Tibial nerve (tissue), 4 donors: ENCODE measurements around the gene PCID2. TPM values are rescaled to one million over a fixed set of nuclear protein-coding genes. Genes with fewer than 3 reads are reported as not detected.

ENCODE experiments used
- DNase-seq, 2 donors: peaks; one replicate each; pipeline ENCODE4 v3.0.0-alpha.2; 2019; ENCODE audit warnings: low spot score in 2 of 2
- H3K27ac ChIP-seq, 4 donors: fragments of 200-600 bp; sonication (generic) in 3 of 4; one replicate each; pipeline ENCODE4 v1.5.1; 2017 to 2019; ENCODE audit warnings: mild to moderate bottlenecking in 1 of 4
- H3K27me3 ChIP-seq, 2 donors: fragments of 200-600 bp; sonication (generic) in 1 of 2; one replicate each; pipeline versions ENCODE4 v1.5.1 to v1.6.0; 2017 to 2019
- H3K36me3 ChIP-seq, 3 donors: fragments of 200-600 bp; sonication (generic); one replicate each; pipeline ENCODE4 v1.5.1; 2018 to 2019
- H3K4me1 ChIP-seq, 4 donors: fragments of 200-600 bp; sonication (generic) in 3 of 4; one replicate each; pipeline ENCODE4 v1.5.1; 2017 to 2019
- H3K4me3 ChIP-seq, 4 donors: fragments of 200-600 bp; sonication (generic) in 3 of 4; one replicate each; pipeline ENCODE4 v1.5.1; 2017 to 2019; ENCODE audit warnings: mild to moderate bottlenecking in 1 of 4, moderate library complexity in 1 of 4
- H3K9me3 ChIP-seq, 4 donors: fragments of 200-600 bp; sonication (generic) in 3 of 4; one replicate each; pipeline ENCODE4 v1.5.1; 2017 to 2019
- EP300 ChIP-seq, 2 donors: sonication (generic); formaldehyde crosslinking; IDR thresholded peaks; one replicate each; pipeline ENCODE4 v1.6.1; 2017; ENCODE audit warnings: antibody characterized with exemption in 2 of 2, mild to moderate bottlenecking in 1 of 2
- POLR2A ChIP-seq, 2 donors: fragments of 450-650 bp; IDR thresholded peaks; one replicate each; pipeline ENCODE4 v1.6.1; 2017; ENCODE audit warnings: antibody characterized with exemption in 2 of 2, mild to moderate bottlenecking in 2 of 2, moderate library complexity in 2 of 2
- WGBS, 2 donors: methylation state at CpG; one replicate each; pipeline ENCODE4 v1.1.5; 2018; 5-methylcytosine and 5-hydroxymethylcytosine counted together
- total RNA-seq, 4 donors: library from RNA; depleted of rRNA; stranded (reverse); fragments of >200 nt; gene quantifications; one replicate each; pipeline ENCODE4 v1.1.0, GENCODE V29; 2016
- TF ChIP-seq, protein P1 (sequence below), 5 experiments: fragments of 200-600 bp in 3 of 5; fragments of 450-650 bp in 2 of 5; sonication (generic) in 3 of 5; IDR thresholded peaks; one replicate each; pipeline ENCODE4 v1.5.1; 2016 to 2019; ENCODE audit warnings: antibody characterized with exemption in 5 of 5, mild to moderate bottlenecking in 3 of 5, moderate library complexity in 2 of 5

Gene PCID2
- total RNA-seq, 4 donors from 2014 or later: 38.6 to 61.5 (median 49.5) TPM

DNA sequence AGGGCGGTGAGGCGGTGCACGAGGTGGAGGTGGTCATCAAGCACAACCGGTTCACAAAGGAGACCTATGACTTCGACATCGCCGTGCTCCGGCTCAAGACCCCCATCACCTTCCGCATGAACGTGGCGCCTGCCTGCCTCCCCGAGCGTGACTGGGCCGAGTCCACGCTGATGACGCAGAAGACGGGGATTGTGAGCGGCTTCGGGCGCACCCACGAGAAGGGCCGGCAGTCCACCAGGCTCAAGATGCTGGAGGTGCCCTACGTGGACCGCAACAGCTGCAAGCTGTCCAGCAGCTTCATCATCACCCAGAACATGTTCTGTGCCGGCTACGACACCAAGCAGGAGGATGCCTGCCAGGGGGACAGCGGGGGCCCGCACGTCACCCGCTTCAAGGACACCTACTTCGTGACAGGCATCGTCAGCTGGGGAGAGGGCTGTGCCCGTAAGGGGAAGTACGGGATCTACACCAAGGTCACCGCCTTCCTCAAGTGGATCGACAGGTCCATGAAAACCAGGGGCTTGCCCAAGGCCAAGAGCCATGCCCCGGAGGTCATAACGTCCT, 59.4 kb downstream of the PCID2 start:
- no peak overlapping the region for H3K4me3 ChIP-seq
- H3K27ac ChIP-seq: no peak overlapping the region
- TF ChIP-seq, protein P1, sequence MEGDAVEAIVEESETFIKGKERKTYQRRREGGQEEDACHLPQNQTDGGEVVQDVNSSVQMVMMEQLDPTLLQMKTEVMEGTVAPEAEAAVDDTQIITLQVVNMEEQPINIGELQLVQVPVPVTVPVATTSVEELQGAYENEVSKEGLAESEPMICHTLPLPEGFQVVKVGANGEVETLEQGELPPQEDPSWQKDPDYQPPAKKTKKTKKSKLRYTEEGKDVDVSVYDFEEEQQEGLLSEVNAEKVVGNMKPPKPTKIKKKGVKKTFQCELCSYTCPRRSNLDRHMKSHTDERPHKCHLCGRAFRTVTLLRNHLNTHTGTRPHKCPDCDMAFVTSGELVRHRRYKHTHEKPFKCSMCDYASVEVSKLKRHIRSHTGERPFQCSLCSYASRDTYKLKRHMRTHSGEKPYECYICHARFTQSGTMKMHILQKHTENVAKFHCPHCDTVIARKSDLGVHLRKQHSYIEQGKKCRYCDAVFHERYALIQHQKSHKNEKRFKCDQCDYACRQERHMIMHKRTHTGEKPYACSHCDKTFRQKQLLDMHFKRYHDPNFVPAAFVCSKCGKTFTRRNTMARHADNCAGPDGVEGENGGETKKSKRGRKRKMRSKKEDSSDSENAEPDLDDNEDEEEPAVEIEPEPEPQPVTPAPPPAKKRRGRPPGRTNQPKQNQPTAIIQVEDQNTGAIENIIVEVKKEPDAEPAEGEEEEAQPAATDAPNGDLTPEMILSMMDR (IDR thresholded peaks at IDR 0.05): no peak
- TF ChIP-seq EP300 (IDR thresholded peaks at IDR 0.05) (no peak), POLR2A (IDR thresholded peaks at IDR 0.05) (no peak)
- peaks cover 0 to 19% (median 7%) of the 10 kb centered on the region in 4 donors for H3K4me1 ChIP-seq
- no peaks in the 10 kb centered on the region for H3K9me3 ChIP-seq
- H3K27me3 ChIP-seq: peaks cover 0 to 8% of the 10 kb centered on the region in 2 donors
- 91 to 93% methylated on average over 35 to 38 of the region's 38 CpGs for WGBS, 2 donors
- peaks cover 0 to 4% (median 0%) of the 10 kb centered on the region in 3 donors for H3K36me3 ChIP-seq
- no peak for DNase-seq

- no peak for DNase-seq
- Histone ChIP-seq H3K4me3 (no peak overlapping the region), H3K27me3 (peaks cover 0 to 10% of the 10 kb centered on the region in 2 donors), H3K4me1 (peaks cover 0 to 16% (median 6%) of the 10 kb centered on the region in 4 donors), H3K9me3 (no peaks in the 10 kb centered on the region), H3K36me3 (peaks cover 0 to 10% (median 0%) of the 10 kb centered on the region in 3 donors), H3K27ac (no peak overlapping the region)
- TF ChIP-seq, protein P1 (IDR thresholded peaks at IDR 0.05): no peak
- TF ChIP-seq POLR2A (IDR thresholded peaks at IDR 0.05): no peak
- no peak for TF ChIP-seq EP300 (IDR thresholded peaks at IDR 0.05)
- WGBS, 2 donors: 91 to 93% methylated on average over 13 of the region's 13 CpGs
Measured at GRCh38 chr13:113148407-113148806, 60.1 kb downstream of the PCID2 start.

DNA sequence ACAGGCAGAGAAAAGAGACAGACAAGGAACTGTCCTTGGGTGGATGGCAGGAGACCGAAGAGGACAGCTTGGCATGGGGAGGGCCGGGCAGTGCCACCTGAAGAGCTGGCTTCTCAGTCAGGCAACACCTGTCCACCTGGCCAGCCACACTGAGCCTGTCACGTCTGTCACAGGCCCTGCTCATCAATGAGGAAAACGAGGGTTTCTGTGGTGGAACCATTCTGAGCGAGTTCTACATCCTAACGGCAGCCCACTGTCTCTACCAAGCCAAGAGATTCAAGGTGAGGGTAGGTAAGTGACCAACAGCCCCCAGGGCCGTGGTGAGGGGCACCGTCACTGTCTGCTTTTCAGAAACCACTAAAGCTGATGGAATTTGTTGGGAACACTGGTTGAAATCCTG, 61.3 kb downstream of the PCID2 start:
- WGBS, 2 donors: 84 to 87% methylated on average over 8 of the region's 8 CpGs
- TF ChIP-seq POLR2A (IDR thresholded peaks at IDR 0.05): no peak
- no peak for TF ChIP-seq EP300 (IDR thresholded peaks at IDR 0.05)
- TF ChIP-seq, protein P1 (IDR thresholded peaks at IDR 0.05): no peak
- H3K4me3 ChIP-seq: no peak overlapping the region
- H3K36me3 ChIP-seq: peaks cover 0 to 12% (median 0%) of the 10 kb centered on the region in 3 donors
- H3K27me3 ChIP-seq: peaks cover 0 to 10% of the 10 kb centered on the region in 2 donors
- no peak for DNase-seq
- H3K4me1 ChIP-seq: peaks cover 0 to 4% (median 0%) of the 10 kb centered on the region in 4 donors
- H3K9me3 ChIP-seq: no peaks in the 10 kb centered on the region
- no peak overlapping the region for H3K27ac ChIP-seq

- WGBS, 2 donors: 79 to 81% methylated on average over 8 to 9 of the region's 9 CpGs
- no peaks in the 10 kb centered on the region for H3K9me3 ChIP-seq
- peaks cover 0 to 10% of the 10 kb centered on the region in 2 donors for H3K27me3 ChIP-seq
- H3K27ac ChIP-seq: no peak overlapping the region
- H3K4me3 ChIP-seq: no peak overlapping the region
- TF ChIP-seq, protein P1 (IDR thresholded peaks at IDR 0.05): no peak
- no peak for TF ChIP-seq EP300 (IDR thresholded peaks at IDR 0.05)
- TF ChIP-seq POLR2A (IDR thresholded peaks at IDR 0.05): no peak
- DNase-seq: no peak
- peaks cover 0 to 12% (median 0%) of the 10 kb centered on the region in 3 donors for H3K36me3 ChIP-seq
- H3K4me1 ChIP-seq: no peaks in the 10 kb centered on the region
Measured at GRCh38 chr13:113146750-113147149, 61.7 kb downstream of the PCID2 start.

DNA sequence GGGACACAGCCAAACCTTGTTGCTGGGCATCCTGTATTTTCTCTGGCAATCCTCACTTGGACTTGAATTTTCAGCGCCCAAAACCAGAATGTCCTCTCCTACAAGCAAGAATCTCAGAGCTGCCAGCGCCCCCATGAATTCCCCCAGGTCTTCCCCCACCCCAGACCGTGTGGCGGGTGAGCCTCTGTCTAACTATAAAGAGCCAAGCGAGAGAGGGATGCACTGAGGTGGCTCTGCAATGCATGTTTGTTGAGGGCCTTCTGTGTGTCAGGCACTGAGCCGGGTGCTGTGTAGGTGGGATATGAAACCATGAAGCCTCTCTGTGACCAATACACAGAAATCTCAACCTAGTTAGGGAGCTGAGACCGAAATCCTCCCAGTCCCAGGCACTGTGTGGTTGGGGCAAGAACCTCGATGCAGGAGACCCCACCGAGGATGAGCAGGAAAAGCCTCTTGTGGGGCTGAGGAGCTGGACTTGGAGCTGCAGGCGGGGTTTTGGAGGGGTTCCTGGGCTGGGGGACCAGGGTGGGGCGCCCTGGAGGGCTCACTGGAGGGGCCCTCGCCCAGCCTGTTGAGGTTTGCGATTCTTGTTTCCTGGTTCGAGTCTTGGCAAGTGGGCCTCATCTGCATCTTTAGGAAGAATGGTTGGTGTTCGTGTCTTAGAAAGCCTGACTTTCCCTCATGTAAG, 62.4 kb downstream of the PCID2 start:
- WGBS, 2 donors: 82 to 89% methylated on average over 15 of the region's 15 CpGs

More for the DNA sequence above, 62.4 kb downstream of the PCID2 start:
- no peak overlapping the region for H3K4me3 ChIP-seq
- peaks cover 0 to 13% (median 0%) of the 10 kb centered on the region in 3 donors for H3K36me3 ChIP-seq
- peaks cover 0 to 8% of the 10 kb centered on the region in 2 donors for H3K27me3 ChIP-seq
- H3K27ac ChIP-seq: no peak overlapping the region
- H3K9me3 ChIP-seq: no peaks in the 10 kb centered on the region
- H3K4me1 ChIP-seq: no peaks in the 10 kb centered on the region
- DNase-seq: no peak
- TF ChIP-seq EP300 (IDR thresholded peaks at IDR 0.05) (no peak), POLR2A (IDR thresholded peaks at IDR 0.05) (no peak)
- TF ChIP-seq, protein P1 (IDR thresholded peaks at IDR 0.05): no peak
